Fibroblast of lung (primary cell): Measurements from ENCODE around the gene CSAD. TPM values are rescaled to one million over a fixed set of nuclear protein-coding genes. Genes with fewer than 3 reads are reported as not detected.

Experiments
- DNase-seq, 2 donors: peaks; one replicate each; pipeline versions ENCODE4 v3.0.0 to v3.0.0-alpha.2; 2010; ENCODE audit warnings: low read depth in 2 of 2
- H2AFZ ChIP-seq: 2 replicates; pipeline ENCODE4 v1.5.1; 2012; ENCODE audit warnings: low read length, control low read depth, inconsistent platforms
- H3K27ac ChIP-seq: 2 replicates; pipeline ENCODE4 v1.5.1; 2011; ENCODE audit warnings: low read length, control low read depth; ENCODE audit not compliant: insufficient read depth
- H3K27me3 ChIP-seq: 2 replicates; pipeline ENCODE4 v1.5.1; 2011; ENCODE audit warnings: mild to moderate bottlenecking, low read length; ENCODE audit not compliant: control insufficient read depth, insufficient read depth
- H3K36me3 ChIP-seq: 2 replicates; pipeline ENCODE4 v1.5.1; 2011; ENCODE audit warnings: low read length; ENCODE audit not compliant: control insufficient read depth, insufficient read depth
- H3K4me1 ChIP-seq: 2 replicates; pipeline ENCODE4 v1.5.1; 2011; ENCODE audit warnings: low read length; ENCODE audit not compliant: control insufficient read depth, insufficient read depth; ENCODE audit errors: extremely low read depth
- H3K4me2 ChIP-seq: 2 replicates; pipeline ENCODE4 v1.5.1; 2011; ENCODE audit warnings: low read length, control low read depth; ENCODE audit not compliant: insufficient read depth; ENCODE audit errors: extremely low read depth
- H3K4me3 ChIP-seq, 4 experiments: fragments of 200-600 bp in 1 of 4; sonication (generic) in 1 of 4; replicated peaks in 1 of 4; 2 replicates each; pipeline ENCODE4 v1.5.1; 2011 to 2016; ENCODE audit warnings: low read length in 4 of 4, low read depth in 3 of 4, mild to moderate bottlenecking in 3 of 4, control low read depth in 2 of 4, inconsistent platforms in 1 of 4, mixed read lengths in 1 of 4; ENCODE audit not compliant: insufficient read depth in 1 of 4; ENCODE audit errors: control extremely low read depth in 1 of 4
- H3K79me2 ChIP-seq: 2 replicates; pipeline ENCODE4 v1.5.1; 2012; ENCODE audit warnings: mild to moderate bottlenecking, low read length, inconsistent platforms; ENCODE audit not compliant: control insufficient read depth, insufficient read depth
- H3K9ac ChIP-seq: 2 replicates; pipeline ENCODE4 v1.5.1; 2011; ENCODE audit warnings: mild to moderate bottlenecking, low read length, control low read depth; ENCODE audit not compliant: insufficient read depth
- H3K9me3 ChIP-seq: 2 replicates; pipeline ENCODE4 v1.5.1; 2012; ENCODE audit warnings: low read depth, low read length; ENCODE audit not compliant: control insufficient read depth, insufficient read depth
- H4K20me1 ChIP-seq: 2 replicates; pipeline ENCODE4 v1.5.1; 2011; ENCODE audit warnings: low read length; ENCODE audit not compliant: control insufficient read depth, insufficient read depth; ENCODE audit errors: extremely low read depth
- EZH2 ChIP-seq: IDR thresholded peaks from 2 replicates; pipeline ENCODE4 v1.5.1; 2012; ENCODE audit warnings: low read length, control low read depth, mild to moderate bottlenecking; ENCODE audit errors: missing control alignments
- polyA plus RNA-seq, 2 donors: library from polyadenylated mRNA; depleted of rRNA in 1 of 2; stranded (reverse) in 1 of 2; unstranded in 1 of 2; fragments of >200 nt; gene quantifications; 2 replicates each; pipeline ENCODE4 v1.2.1, GENCODE V29; 2011 to 2012; ENCODE audit warnings: missing spikeins in 1 of 2
- total RNA-seq: library from RNA; depleted of rRNA; stranded (reverse); fragments of >200 nt; gene quantifications from 2 replicates; pipeline ENCODE4 v1.2.1, GENCODE V29; 2014
- TF ChIP-seq, protein P1 (sequence below), 2 donors: IDR thresholded peaks in 1 of 2; conservative IDR thresholded peaks in 1 of 2; 1 replicate in 1 of 2; 2 replicates in 1 of 2; pipeline ENCODE4 v1.5.1; 2011 to 2012; ENCODE audit warnings: low read length in 2 of 2, control low read depth in 1 of 2, inconsistent platforms in 1 of 2, low read depth in 1 of 2, mild to moderate bottlenecking in 1 of 2

CSAD gene
- total and polyA plus RNA-seq, 2 donors (not counting 1 experiment from before 2014, with no cell fraction given) = 7.8 to 10.1 TPM

DNA sequence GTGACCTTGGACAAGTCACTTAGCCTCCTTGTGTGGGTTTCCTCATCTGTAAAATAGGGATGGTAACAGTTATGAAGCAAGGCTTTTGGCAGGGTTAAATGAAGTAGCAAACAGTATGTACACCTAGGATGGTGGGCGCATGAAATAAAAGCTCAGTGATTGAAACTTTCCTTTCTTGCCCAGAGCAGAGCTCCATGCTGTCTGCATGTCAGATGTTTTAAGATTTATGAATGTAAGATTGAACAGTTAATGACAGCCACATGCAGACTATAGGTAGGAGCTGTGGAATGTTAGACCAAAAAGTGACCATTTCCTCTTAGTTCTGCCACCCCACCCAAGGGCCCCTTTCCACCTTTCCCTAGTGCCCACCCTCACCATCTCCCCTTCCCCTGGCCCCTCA, 14.2 kb upstream of the CSAD start:
- no peaks in the 10 kb centered on the region for H3K27me3 ChIP-seq
- H3K79me2 ChIP-seq = no peaks in the 10 kb centered on the region
- peaks cover under 1% of the 10 kb centered on the region for H3K4me1 ChIP-seq
- peaks cover 5% of the 10 kb centered on the region for H3K36me3 ChIP-seq
- no peaks in the 10 kb centered on the region for H3K9me3 ChIP-seq
- TF ChIP-seq, protein P1, sequence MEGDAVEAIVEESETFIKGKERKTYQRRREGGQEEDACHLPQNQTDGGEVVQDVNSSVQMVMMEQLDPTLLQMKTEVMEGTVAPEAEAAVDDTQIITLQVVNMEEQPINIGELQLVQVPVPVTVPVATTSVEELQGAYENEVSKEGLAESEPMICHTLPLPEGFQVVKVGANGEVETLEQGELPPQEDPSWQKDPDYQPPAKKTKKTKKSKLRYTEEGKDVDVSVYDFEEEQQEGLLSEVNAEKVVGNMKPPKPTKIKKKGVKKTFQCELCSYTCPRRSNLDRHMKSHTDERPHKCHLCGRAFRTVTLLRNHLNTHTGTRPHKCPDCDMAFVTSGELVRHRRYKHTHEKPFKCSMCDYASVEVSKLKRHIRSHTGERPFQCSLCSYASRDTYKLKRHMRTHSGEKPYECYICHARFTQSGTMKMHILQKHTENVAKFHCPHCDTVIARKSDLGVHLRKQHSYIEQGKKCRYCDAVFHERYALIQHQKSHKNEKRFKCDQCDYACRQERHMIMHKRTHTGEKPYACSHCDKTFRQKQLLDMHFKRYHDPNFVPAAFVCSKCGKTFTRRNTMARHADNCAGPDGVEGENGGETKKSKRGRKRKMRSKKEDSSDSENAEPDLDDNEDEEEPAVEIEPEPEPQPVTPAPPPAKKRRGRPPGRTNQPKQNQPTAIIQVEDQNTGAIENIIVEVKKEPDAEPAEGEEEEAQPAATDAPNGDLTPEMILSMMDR (conservative IDR thresholded peaks at IDR 0.05 in 1 of 2, IDR thresholded peaks at IDR 0.05 in 1 of 2; ENCODE audit: low read depth in 1 of 2, low read length in 2 of 2) = no peak
- no peak for TF ChIP-seq EZH2
- no peak overlapping the region for H3K9ac ChIP-seq
- H4K20me1 ChIP-seq = no peaks in the 10 kb centered on the region
- no peak for DNase-seq
- H3K4me2 ChIP-seq = no peak overlapping the region
- no peak overlapping the region for H3K4me3 ChIP-seq
- no peak overlapping the region for H2AFZ ChIP-seq
- H3K27ac ChIP-seq = no peak overlapping the region

DNA sequence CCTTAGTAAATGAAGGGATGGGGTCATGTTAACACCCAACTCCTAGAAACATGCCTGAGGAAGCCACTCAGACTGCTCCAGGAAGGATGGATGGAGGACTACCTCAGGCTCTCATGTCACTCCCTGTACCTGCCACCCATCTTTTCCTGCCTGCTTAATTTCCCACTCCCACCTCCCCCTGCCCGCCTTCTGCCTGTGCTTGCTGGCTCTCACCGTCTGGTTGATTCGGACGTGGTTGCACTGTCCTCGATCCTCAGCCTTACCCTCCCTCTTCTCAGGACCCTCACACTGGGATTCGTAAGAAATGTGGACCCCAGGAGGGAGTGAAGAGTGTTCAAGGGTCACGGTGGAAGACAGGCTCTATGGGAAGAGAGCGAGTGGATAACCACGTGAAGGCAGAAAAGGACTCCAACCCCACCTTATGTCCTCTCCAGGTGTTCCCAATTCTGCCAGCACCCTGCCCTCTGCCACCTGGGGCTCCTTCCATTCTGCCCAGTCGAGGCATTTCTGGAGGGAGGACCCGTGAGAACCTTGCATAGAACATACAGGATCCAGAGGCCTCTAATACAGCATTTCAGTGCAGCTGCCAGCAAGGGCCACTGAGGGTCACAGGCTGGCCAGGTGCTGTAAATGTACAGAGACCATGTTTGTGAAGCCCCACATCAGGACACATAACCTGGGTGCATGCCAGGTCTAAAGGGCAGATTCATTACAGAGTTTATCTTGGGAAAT, 13.4 kb upstream of the CSAD start:
- H3K4me2 ChIP-seq = no peak overlapping the region
- peaks cover 3% of the 10 kb centered on the region for H3K4me1 ChIP-seq
- no peaks in the 10 kb centered on the region for H3K9me3 ChIP-seq
- no peak overlapping the region for H3K27ac ChIP-seq
- H3K27me3 ChIP-seq = no peaks in the 10 kb centered on the region
- no peak for DNase-seq
- no peak overlapping the region for H3K9ac ChIP-seq
- no peaks in the 10 kb centered on the region for H3K79me2 ChIP-seq
- no peak overlapping the region for H2AFZ ChIP-seq
- no peaks in the 10 kb centered on the region for H4K20me1 ChIP-seq
- no peak overlapping the region for H3K4me3 ChIP-seq
- H3K36me3 ChIP-seq = peaks cover 5% of the 10 kb centered on the region
- TF ChIP-seq, protein P1 (conservative IDR thresholded peaks at IDR 0.05 in 1 of 2, IDR thresholded peaks at IDR 0.05 in 1 of 2; ENCODE audit: low read depth in 1 of 2, low read length in 2 of 2) = no peak
- no peak for TF ChIP-seq EZH2

DNA sequence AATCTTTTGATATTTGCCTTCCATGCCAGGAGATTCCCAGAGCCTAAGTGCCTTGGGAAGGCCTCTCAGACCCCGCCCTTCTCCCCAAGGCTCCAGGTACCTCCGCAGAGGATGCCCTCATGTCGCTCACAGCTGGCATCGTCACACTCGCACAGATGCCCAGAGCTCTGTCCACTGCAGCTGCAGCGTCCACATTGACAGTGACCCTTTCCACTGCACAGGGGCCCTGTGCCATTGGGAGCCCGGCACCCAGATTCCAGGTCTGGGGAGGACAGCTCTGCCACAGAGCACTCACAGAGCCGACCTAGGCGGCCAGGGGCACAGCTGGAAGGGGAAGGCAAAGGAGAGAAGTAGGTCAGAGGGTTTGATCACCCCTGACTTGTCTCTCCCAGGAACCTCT, 12.3 kb upstream of the CSAD start:
- no peak for DNase-seq

More for the DNA sequence above, 12.3 kb upstream of the CSAD start:
- TF ChIP-seq, protein P1 (conservative IDR thresholded peaks at IDR 0.05 in 1 of 2, IDR thresholded peaks at IDR 0.05 in 1 of 2; ENCODE audit: low read depth in 1 of 2, low read length in 2 of 2) = no peak
- TF ChIP-seq EZH2 = no peak
- no peak overlapping the region for H3K9ac ChIP-seq
- H3K4me2 ChIP-seq = no peak overlapping the region
- no peak overlapping the region for H3K4me3 ChIP-seq
- no peaks in the 10 kb centered on the region for H3K79me2 ChIP-seq
- H3K27me3 ChIP-seq = no peaks in the 10 kb centered on the region
- no peak overlapping the region for H3K27ac ChIP-seq
- H3K36me3 ChIP-seq = peaks cover 5% of the 10 kb centered on the region
- peaks cover 3% of the 10 kb centered on the region for H3K4me1 ChIP-seq
- no peaks in the 10 kb centered on the region for H4K20me1 ChIP-seq
- H2AFZ ChIP-seq = no peak overlapping the region
- no peaks in the 10 kb centered on the region for H3K9me3 ChIP-seq
